Thyroid gland (tissue), 4 donors: Measurements from ENCODE around the gene BRD2.
"Not testable (repeated sequence)": the region's sequence is repeated elsewhere in the genome, so short reads cannot be mapped to it uniquely, and the experiment has no call there.

ENCODE experiments used
- CTCF ChIP-seq, 6 experiments: fragments of 200-600 bp in 3 of 6; fragments of 450-650 bp in 3 of 6; sonication (generic) in 3 of 6; IDR thresholded peaks; one replicate each; pipeline ENCODE4 v1.5.1; 2016 to 2019; ENCODE audit warnings: antibody characterized with exemption in 6 of 6, mild to moderate bottlenecking in 2 of 6, inconsistent platforms in 1 of 6, moderate library complexity in 1 of 6
- POLR2A ChIP-seq, 2 donors: fragments of 450-650 bp; IDR thresholded peaks; one replicate each; pipeline ENCODE4 v1.6.1; 2017; ENCODE audit warnings: antibody characterized with exemption in 2 of 2, mild to moderate bottlenecking in 2 of 2, moderate library complexity in 1 of 2

- not testable (repeated sequence) for TF ChIP-seq CTCF, POLR2A (IDR thresholded peaks at IDR 0.05)
These were observed 25.8 kb upstream of the BRD2 start for GRCh38 chr6:32942555-32943123.
